OCI-M2 (cell line): ENCODE measurements around the gene GALNT18.

Experiments
- DNase-seq: peaks from one replicate; lab custom pipeline; 2025; ENCODE audit not compliant: unreplicated experiment; lab: John Stamatoyannopoulos, UW

GALNT18 gene

GRCh38 chr11:11289669-11290068 lies 332.1 kb downstream of the GALNT18 start:
- DNase-seq = no peak

GRCh38 chr11:11288972-11289616 lies 332.7 kb downstream of the GALNT18 start:
- DNase-seq = no peak

GRCh38 chr11:11284481-11284880 lies 337.3 kb downstream of the GALNT18 start:
- DNase-seq = no peak

- no peak for DNase-seq
These were observed 340.2 kb downstream of the GALNT18 start for GRCh38 chr11:11281626-11282025.

GRCh38 chr11:11280826-11281225 lies 341.0 kb downstream of the GALNT18 start:
- no peak for DNase-seq

- DNase-seq = no peak
These were observed 341.7 kb downstream of the GALNT18 start for GRCh38 chr11:11279956-11280689.

GRCh38 chr11:11272254-11272653 lies 349.6 kb downstream of the GALNT18 start:
- DNase-seq = no peak

GRCh38 chr11:11270236-11270775 lies 351.5 kb downstream of the GALNT18 start:
- no peak for DNase-seq

- DNase-seq = no peak
These were observed 353.1 kb downstream of the GALNT18 start for GRCh38 chr11:11268706-11269105.

GRCh38 chr11:11268119-11268518 lies 353.7 kb downstream of the GALNT18 start:
- no peak for DNase-seq

- no peak for DNase-seq
These were observed 354.5 kb downstream of the GALNT18 start for GRCh38 chr11:11267312-11267711.

- DNase-seq = no peak
These were observed 355.7 kb downstream of the GALNT18 start for GRCh38 chr11:11265994-11266606.

- DNase-seq = no peak
These were observed 356.5 kb downstream of the GALNT18 start for GRCh38 chr11:11265320-11265719.

- no peak for DNase-seq
These were observed 358.4 kb downstream of the GALNT18 start for GRCh38 chr11:11263238-11264005.

GRCh38 chr11:11262171-11262920 lies 359.5 kb downstream of the GALNT18 start:
- DNase-seq = no peak

GRCh38 chr11:11261629-11262028 lies 360.2 kb downstream of the GALNT18 start:
- DNase-seq = no peak

GRCh38 chr11:11260903-11261302 lies 360.9 kb downstream of the GALNT18 start:
- no peak for DNase-seq

GRCh38 chr11:11253995-11254394 lies 367.8 kb downstream of the GALNT18 start:
- no peak for DNase-seq

- DNase-seq = no peak
These were observed 368.3 kb downstream of the GALNT18 start for GRCh38 chr11:11253497-11253896.

GRCh38 chr11:11252403-11252802 lies 369.4 kb downstream of the GALNT18 start:
- DNase-seq = no peak
